ENCODE data around the gene PTPRF. TPM values are rescaled to one million over a fixed set of nuclear protein-coding genes. Genes with fewer than 3 reads are reported as not detected.
A peak's percentile ranks its signal among the peaks of the same experiment; 100 is the strongest.

PTPRF gene
- total and polyA plus RNA-seq, 8 donors = 123 to 279 (median 195) TPM

DNA sequence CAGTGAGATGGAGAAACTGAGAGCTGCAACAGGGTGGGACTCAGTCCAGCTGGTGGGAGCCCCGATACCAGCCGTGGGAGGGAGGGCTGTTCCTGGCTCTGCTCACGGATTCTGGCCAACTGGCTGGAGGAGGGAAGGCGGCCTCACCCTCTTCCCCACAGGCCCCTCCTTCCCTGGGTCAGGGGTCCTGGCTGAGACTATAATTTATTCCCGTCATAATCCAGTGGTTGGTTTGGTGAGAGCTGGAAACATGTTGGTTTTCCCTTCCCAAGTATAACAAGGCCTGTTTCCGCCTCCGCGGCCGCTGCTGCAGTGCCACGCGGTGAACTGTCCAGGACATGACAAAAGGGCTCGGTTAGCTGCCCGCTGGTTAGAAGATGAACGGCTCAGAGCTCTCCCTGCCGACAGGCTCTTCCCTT lies 10.0 kb downstream of the PTPRF start:
- H3K27me3 ChIP-seq = no peaks in the 10 kb centered on the region
- intact Hi-C loops (cut with DNase I) = no loop called here
- ATAC-seq (no peak), DNase-seq (peak in 2 of 4 donors; percentile 37 to 76)
- no peaks in the 10 kb centered on the region for H3K36me3 ChIP-seq
- H3K9me3 ChIP-seq = no peaks in the 10 kb centered on the region
- no peak overlapping the region for H3K27ac ChIP-seq
- TF ChIP-seq, protein P1, sequence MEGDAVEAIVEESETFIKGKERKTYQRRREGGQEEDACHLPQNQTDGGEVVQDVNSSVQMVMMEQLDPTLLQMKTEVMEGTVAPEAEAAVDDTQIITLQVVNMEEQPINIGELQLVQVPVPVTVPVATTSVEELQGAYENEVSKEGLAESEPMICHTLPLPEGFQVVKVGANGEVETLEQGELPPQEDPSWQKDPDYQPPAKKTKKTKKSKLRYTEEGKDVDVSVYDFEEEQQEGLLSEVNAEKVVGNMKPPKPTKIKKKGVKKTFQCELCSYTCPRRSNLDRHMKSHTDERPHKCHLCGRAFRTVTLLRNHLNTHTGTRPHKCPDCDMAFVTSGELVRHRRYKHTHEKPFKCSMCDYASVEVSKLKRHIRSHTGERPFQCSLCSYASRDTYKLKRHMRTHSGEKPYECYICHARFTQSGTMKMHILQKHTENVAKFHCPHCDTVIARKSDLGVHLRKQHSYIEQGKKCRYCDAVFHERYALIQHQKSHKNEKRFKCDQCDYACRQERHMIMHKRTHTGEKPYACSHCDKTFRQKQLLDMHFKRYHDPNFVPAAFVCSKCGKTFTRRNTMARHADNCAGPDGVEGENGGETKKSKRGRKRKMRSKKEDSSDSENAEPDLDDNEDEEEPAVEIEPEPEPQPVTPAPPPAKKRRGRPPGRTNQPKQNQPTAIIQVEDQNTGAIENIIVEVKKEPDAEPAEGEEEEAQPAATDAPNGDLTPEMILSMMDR (IDR thresholded peaks at IDR 0.05) = no peak
- no peak overlapping the region for H3K4me3 ChIP-seq
- peaks cover 3 to 12% of the 10 kb centered on the region in 2 donors for H3K4me1 ChIP-seq

DNA sequence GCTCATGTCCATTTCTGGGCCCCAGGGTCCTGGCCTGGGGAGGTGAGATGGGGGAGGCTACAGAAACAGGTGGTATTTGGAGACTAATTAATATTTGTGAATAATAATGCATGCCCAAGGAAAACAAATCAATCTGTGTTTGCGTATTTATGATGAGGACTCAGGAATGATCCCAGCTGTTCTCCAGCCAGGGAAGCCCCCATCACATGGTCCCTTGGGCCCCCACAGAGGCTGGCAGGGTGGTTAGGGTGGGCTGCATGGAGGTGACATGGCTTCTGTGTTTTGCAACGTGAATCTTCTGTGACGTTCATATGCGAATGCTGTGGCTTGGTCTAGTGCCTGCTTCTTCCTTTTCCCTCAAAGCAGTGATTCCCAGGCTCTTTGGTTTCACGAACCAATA lies 10.5 kb downstream of the PTPRF start:
- no peaks in the 10 kb centered on the region for H3K27me3 ChIP-seq
- H3K36me3 ChIP-seq = no peaks in the 10 kb centered on the region
- DNase-seq (no peak), ATAC-seq (no peak)
- H3K4me3 ChIP-seq = no peak overlapping the region
- H3K27ac ChIP-seq = no peak overlapping the region
- TF ChIP-seq, protein P1 (IDR thresholded peaks at IDR 0.05) = no peak
- H3K4me1 ChIP-seq = peaks cover 3 to 16% of the 10 kb centered on the region in 2 donors
- H3K9me3 ChIP-seq = no peaks in the 10 kb centered on the region
- intact Hi-C loops (cut with DNase I) = no loop called here

DNA sequence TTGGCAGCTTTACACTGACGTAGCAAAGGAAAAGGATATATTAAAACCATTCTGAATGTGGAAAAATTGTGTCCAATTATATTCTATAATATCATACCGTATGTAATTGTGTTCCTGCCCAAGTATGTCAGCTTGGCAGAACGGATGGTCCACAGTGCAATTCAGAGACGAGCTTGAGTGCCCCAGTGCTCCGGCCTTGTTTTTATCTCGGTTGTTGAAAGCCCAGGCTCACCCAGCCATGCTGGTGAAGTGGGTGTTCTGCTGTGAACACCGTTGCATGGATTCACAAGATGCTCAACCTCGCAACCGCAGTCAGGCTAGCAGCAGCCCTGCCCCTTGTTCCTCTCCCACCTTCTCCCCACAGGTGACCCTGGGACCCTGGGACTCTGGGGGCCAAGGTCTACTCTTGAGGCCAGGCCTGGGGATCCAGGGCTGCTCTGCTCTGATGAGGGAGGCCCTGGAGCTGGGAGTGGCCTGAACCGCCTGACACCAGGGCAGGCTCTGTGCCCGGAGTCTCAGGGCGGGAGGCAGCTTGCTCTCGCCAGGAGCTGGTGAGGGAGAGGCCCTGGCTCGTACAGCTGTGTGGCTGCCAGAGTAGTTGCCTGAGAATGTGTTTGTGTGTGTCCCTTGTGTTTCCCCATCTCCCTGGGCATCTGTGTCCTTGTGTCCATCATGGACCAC lies 11.2 kb downstream of the PTPRF start:
- no peaks in the 10 kb centered on the region for H3K36me3 ChIP-seq

GRCh38 chr1:43542527-43543458 lies 12.1 kb downstream of the PTPRF start:
- Histone ChIP-seq H3K27me3 (no peaks in the 10 kb centered on the region), H3K36me3 (no peaks in the 10 kb centered on the region), H3K4me3 (no peak overlapping the region), H3K27ac (no peak overlapping the region), H3K4me1 (peaks cover 3 to 16% of the 10 kb centered on the region in 2 donors), H3K9me3 (no peaks in the 10 kb centered on the region)
- DNase-seq (no peak), ATAC-seq (no peak)
- TF ChIP-seq, protein P1 (IDR thresholded peaks at IDR 0.05) = no peak
- intact Hi-C loops (cut with DNase I) = no loop called here

More for the DNA sequence above, 11.2 kb downstream of the PTPRF start:
- peak in 3 of 4 donors; percentile 59 to 87 (median 77) for DNase-seq
- ATAC-seq = peak; percentile 85
- Histone ChIP-seq H3K27ac (no peak overlapping the region), H3K27me3 (no peaks in the 10 kb centered on the region), H3K4me1 (peaks cover 3 to 16% of the 10 kb centered on the region in 2 donors), H3K9me3 (no peaks in the 10 kb centered on the region), H3K4me3 (no peak overlapping the region)
- TF ChIP-seq, protein P1 (IDR thresholded peaks at IDR 0.05) = no peak
- intact Hi-C loops (cut with DNase I) = no loop called here

DNA sequence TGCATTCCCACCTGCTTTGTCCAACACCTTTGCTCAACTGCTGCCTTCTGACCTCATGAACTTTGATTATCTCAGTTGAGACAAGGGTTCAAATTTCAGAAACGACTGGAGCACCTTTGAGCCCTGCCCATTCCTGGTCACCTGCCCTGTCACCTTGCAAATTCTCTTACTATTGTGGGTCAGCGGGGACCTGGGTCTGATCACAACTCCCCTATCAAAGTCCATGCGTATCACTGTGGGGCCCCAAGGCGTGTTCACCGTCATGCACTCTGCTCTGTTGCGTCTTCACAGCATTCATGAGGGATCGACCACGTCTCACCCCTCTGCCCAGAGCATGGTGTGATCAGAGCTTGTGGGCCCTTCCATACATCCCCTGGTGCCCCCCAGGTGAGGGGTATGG lies 12.9 kb downstream of the PTPRF start:
- ATAC-seq = no peak
- H3K27me3 ChIP-seq = no peaks in the 10 kb centered on the region
- H3K4me1 ChIP-seq = peaks cover 3 to 13% of the 10 kb centered on the region in 2 donors
- H3K36me3 ChIP-seq = no peaks in the 10 kb centered on the region
- no peak overlapping the region for H3K27ac ChIP-seq
- H3K9me3 ChIP-seq = no peaks in the 10 kb centered on the region
- intact Hi-C loops (cut with DNase I) = no loop called here
- TF ChIP-seq, protein P1 (IDR thresholded peaks at IDR 0.05) = no peak
- no peak for DNase-seq
- no peak overlapping the region for H3K4me3 ChIP-seq

All from left lung (tissue), 10 donors.